HepG2 (cell line): ENCODE measurements around the gene IGF2. TPM values are rescaled to one million over a fixed set of nuclear protein-coding genes. Genes with fewer than 3 reads are reported as not detected.
A peak's percentile ranks its signal among the peaks of the same experiment; 100 is the strongest.

Source experiments
- ATF3 ChIP-seq: sonication (generic); formaldehyde crosslinking; IDR thresholded peaks from 2 replicates; pipeline ENCODE4 v1.4.0; 2020; ENCODE audit warnings: missing genetic modification reagents
- ATF6 ChIP-seq: sonication (generic); formaldehyde crosslinking; conservative IDR thresholded peaks from 2 replicates; pipeline ENCODE4 v1.4.0; 2020; ENCODE audit warnings: missing genetic modification reagents
- FOXK1 ChIP-seq: sonication (generic); formaldehyde crosslinking; IDR thresholded peaks from 2 replicates; pipeline ENCODE4 v1.4.0; 2020; ENCODE audit warnings: low read depth, missing genetic modification reagents, borderline replicate concordance
- GABPB1 ChIP-seq: IDR thresholded peaks from 2 replicates; pipeline ENCODE4 v1.6.1; 2016; ENCODE audit warnings: mild to moderate bottlenecking, missing genetic modification reagents, moderate library complexity, missing compliant biosample characterization
- HIC2 ChIP-seq: sonication (generic); formaldehyde crosslinking; IDR thresholded peaks from 2 replicates; pipeline ENCODE4 v1.9.0; 2022; ENCODE audit warnings: low read depth, missing genetic modification reagents
- HNF4A ChIP-seq: sonication (generic); formaldehyde crosslinking; IDR thresholded peaks from 2 replicates; pipeline ENCODE4 v1.4.0; 2020; ENCODE audit warnings: missing genetic modification reagents
- JUND ChIP-seq: sonication (generic); formaldehyde crosslinking; IDR thresholded peaks from 2 replicates; pipeline ENCODE4 v1.8.0; 2022; ENCODE audit warnings: mild to moderate bottlenecking, missing genetic modification reagents
- MEIS2 ChIP-seq: sonication (generic); formaldehyde crosslinking; IDR thresholded peaks from 2 replicates; pipeline ENCODE4 v1.9.0; 2021; ENCODE audit warnings: mild to moderate bottlenecking, missing genetic modification reagents
- MYC ChIP-seq: sonication (generic); formaldehyde crosslinking; IDR thresholded peaks from 2 replicates; pipeline ENCODE4 v1.9.0; 2021; ENCODE audit warnings: missing genetic modification reagents, borderline replicate concordance
- NCOR1 ChIP-seq: fragments of 200-600 bp; sonication (generic); IDR thresholded peaks from 2 replicates; pipeline ENCODE4 v1.7.0; 2017; ENCODE audit warnings: antibody characterized with exemption, low read length, borderline replicate concordance
- PHF21A ChIP-seq: sonication (generic); formaldehyde crosslinking; IDR thresholded peaks from 2 replicates; pipeline ENCODE4 v1.5.0; 2020; ENCODE audit warnings: mild to moderate bottlenecking, missing genetic modification reagents
- SETDB1 ChIP-seq: sonication (generic); formaldehyde crosslinking; IDR thresholded peaks from 2 replicates; pipeline ENCODE4 v1.5.1; 2020; ENCODE audit warnings: missing genetic modification reagents, mild to moderate bottlenecking, borderline replicate concordance
- TARDBP ChIP-seq: sonication (generic); formaldehyde crosslinking; IDR thresholded peaks from 2 replicates; pipeline ENCODE4 v1.8.0; 2022; ENCODE audit warnings: mild to moderate bottlenecking, missing genetic modification reagents
- TGIF2 ChIP-seq: IDR thresholded peaks from 2 replicates; pipeline ENCODE4 v1.6.1; 2016; ENCODE audit warnings: control low read depth, missing compliant biosample characterization
- ZBTB21 ChIP-seq: sonication (generic); formaldehyde crosslinking; IDR thresholded peaks from 2 replicates; pipeline ENCODE4 v1.4.0; 2020; ENCODE audit warnings: missing genetic modification reagents
- ZFY ChIP-seq: sonication (generic); formaldehyde crosslinking; IDR thresholded peaks from 2 replicates; pipeline ENCODE4 v1.4.0; 2020; ENCODE audit warnings: missing genetic modification reagents
- ZNF24 ChIP-seq: fragments of 450-650 bp; IDR thresholded peaks from 2 replicates; pipeline ENCODE4 v1.6.1; 2017; ENCODE audit warnings: antibody characterized with exemption, mild to moderate bottlenecking
- ZNF256 ChIP-seq: sonication (generic); formaldehyde crosslinking; conservative IDR thresholded peaks from 2 replicates; pipeline ENCODE4 v1.4.0; 2020; ENCODE audit warnings: missing genetic modification reagents
- ZNF543 ChIP-seq: sonication (generic); formaldehyde crosslinking; IDR thresholded peaks from 2 replicates; pipeline ENCODE4 v1.4.0; 2020; ENCODE audit warnings: mild to moderate bottlenecking, missing genetic modification reagents
- ZNF614 ChIP-seq: IDR thresholded peaks from 2 replicates; pipeline ENCODE4 v1.6.1; 2018; ENCODE audit warnings: missing biosample characterization, missing genetic modification reagents, inconsistent platforms, borderline replicate concordance
- ZNF616 ChIP-seq: sonication (generic); formaldehyde crosslinking; IDR thresholded peaks from 2 replicates; pipeline ENCODE4 v1.5.0; 2020; ENCODE audit warnings: low read depth, mild to moderate bottlenecking, missing genetic modification reagents
- ZNF629 ChIP-seq: sonication (generic); formaldehyde crosslinking; conservative IDR thresholded peaks from 2 replicates; pipeline ENCODE4 v1.5.0; 2020; ENCODE audit warnings: missing genetic modification reagents
- ZNF7 ChIP-seq: IDR thresholded peaks from 2 replicates; pipeline ENCODE4 v1.6.1; 2016; ENCODE audit warnings: missing biosample characterization, missing genetic modification reagents
- ZNF776 ChIP-seq: sonication (generic); formaldehyde crosslinking; IDR thresholded peaks from 2 replicates; pipeline ENCODE4 v1.4.0; 2020; ENCODE audit warnings: mild to moderate bottlenecking, missing genetic modification reagents
- ZNF841 ChIP-seq: sonication (generic); formaldehyde crosslinking; IDR thresholded peaks from 2 replicates; pipeline ENCODE4 v1.8.1; 2023; ENCODE audit warnings: missing genetic modification reagents, borderline replicate concordance
- polyA plus RNA-seq, 8 experiments: library from polyadenylated mRNA; depleted of rRNA in 3 of 8; stranded (reverse) in 7 of 8; unstranded in 1 of 8; fragments of >200 nt; fragmentation: Illumina TruSeq in 4 of 8; extraction: Trizol in 4 of 8; gene quantifications; 2 replicates each; pipeline versions ENCODE4 v1.2.1 to v1.2.3, GENCODE V29; 2011 to 2016; ENCODE audit warnings: low read depth in 4 of 8, missing spikeins in 1 of 8, mixed read lengths in 1 of 8; ENCODE audit not compliant: insufficient read depth in 1 of 8
- total RNA-seq, 5 experiments: library from RNA; depleted of rRNA; stranded (reverse); fragments of >200 nt; fragmentation: Illumina TruSeq; extraction: Trizol; gene quantifications; 2 replicates each; pipeline ENCODE4 v1.2.3, GENCODE V29; 2016; ENCODE audit warnings: low read depth in 1 of 5
- TF ChIP-seq, protein P1 (sequence below): sonication (generic); formaldehyde crosslinking; IDR thresholded peaks from 2 replicates; pipeline ENCODE4 v1.5.1; 2020; ENCODE audit warnings: missing genetic modification reagents, mild to moderate bottlenecking, borderline replicate concordance

Gene IGF2
- total and polyA plus RNA-seq, 2 of the 13 experiments (the other 11 are each of a cell fraction or from before 2014, with no cell fraction given): 79.1 to 254 TPM

GRCh38 chr11:2097356-2097997, 41.7 kb downstream of the IGF2 start (continued):
- TF ChIP-seq ATF6 (CRISPR knock-in tag) (no peak), GABPB1 (CRISPR knock-in tag) (peak; percentile 70), ZFY (CRISPR knock-in tag) (peak; percentile 77), ZBTB21 (CRISPR knock-in tag) (0 out of 2 replicates have a peak, but pooled peaks have one; percentile 52), SETDB1 (no peak), PHF21A (CRISPR knock-in tag) (peak; percentile 97), ZNF543 (CRISPR knock-in tag) (peak; percentile 74), JUND (no peak), ZNF256 (no peak), MEIS2 (peak; percentile 40), ZNF776 (CRISPR knock-in tag) (0 out of 2 replicates have a peak, but pooled peaks have one; percentile 31), HNF4A (CRISPR knock-in tag) (peak; percentile 93), ZNF629 (CRISPR knock-in tag) (0 out of 2 replicates have a peak, but pooled peaks have one; percentile 22), FOXK1 (CRISPR knock-in tag) (0 out of 2 replicates have a peak, but pooled peaks have one; percentile 42), ZNF841 (CRISPR knock-in tag) (no peak), ZNF24 (0 out of 2 replicates have a peak, but pooled peaks have one; percentile 28), HIC2 (CRISPR knock-in tag) (0 out of 2 replicates have a peak, but pooled peaks have one; percentile 61), ZNF614 (CRISPR knock-in tag) (peak; percentile 64; the same call in 1 of the 2 replicates), NCOR1 (peak; percentile 55; the same call in 1 of the 2 replicates), ZNF616 (CRISPR knock-in tag) (no peak), TARDBP (CRISPR knock-in tag) (peak; percentile 67; the same call in 1 of the 2 replicates), ATF3 (peak; percentile 22; the same call in 1 of the 2 replicates), MYC (CRISPR knock-in tag) (peak; percentile 73; the same call in 1 of the 2 replicates), ZNF7 (CRISPR knock-in tag) (no peak), TGIF2 (CRISPR knock-in tag) (0 out of 2 replicates have a peak, but pooled peaks have one; percentile 44)
- TF ChIP-seq, protein P1, sequence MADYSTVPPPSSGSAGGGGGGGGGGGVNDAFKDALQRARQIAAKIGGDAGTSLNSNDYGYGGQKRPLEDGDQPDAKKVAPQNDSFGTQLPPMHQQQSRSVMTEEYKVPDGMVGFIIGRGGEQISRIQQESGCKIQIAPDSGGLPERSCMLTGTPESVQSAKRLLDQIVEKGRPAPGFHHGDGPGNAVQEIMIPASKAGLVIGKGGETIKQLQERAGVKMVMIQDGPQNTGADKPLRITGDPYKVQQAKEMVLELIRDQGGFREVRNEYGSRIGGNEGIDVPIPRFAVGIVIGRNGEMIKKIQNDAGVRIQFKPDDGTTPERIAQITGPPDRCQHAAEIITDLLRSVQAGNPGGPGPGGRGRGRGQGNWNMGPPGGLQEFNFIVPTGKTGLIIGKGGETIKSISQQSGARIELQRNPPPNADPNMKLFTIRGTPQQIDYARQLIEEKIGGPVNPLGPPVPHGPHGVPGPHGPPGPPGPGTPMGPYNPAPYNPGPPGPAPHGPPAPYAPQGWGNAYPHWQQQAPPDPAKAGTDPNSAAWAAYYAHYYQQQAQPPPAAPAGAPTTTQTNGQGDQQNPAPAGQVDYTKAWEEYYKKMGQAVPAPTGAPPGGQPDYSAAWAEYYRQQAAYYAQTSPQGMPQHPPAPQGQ (CRISPR knock-in tag): no peak
